Stimulated activated effector memory CD8-positive, alpha-beta T cell treated with anti-CD3 and anti-CD28 coated beads, Interleukin-12 subunit alpha, Interleukin-12 subunit beta, amount 100 ng/mL, for 72 hours (primary cell): ENCODE measurements around the gene PTGES2.
"Not testable (repeated sequence)": the region's sequence is repeated elsewhere in the genome, so short reads cannot be mapped to it uniquely, and the experiment has no call there.

Experiments
- ATAC-seq: fragments of 150-1000 bp; cut with Tn5 transposase; 2 replicates; pipeline ENCODE4 v1.10.0; 2021
- DNase-seq, 2 donors: peaks; one replicate each; pipeline ENCODE4 v3.0.0; 2021 to 2022; ENCODE audit warnings: low spot score in 2 of 2
- H3K27ac Mint-ChIP-seq: one replicate; pipeline ENCODE4 v1.8.0; 2022; ENCODE audit warnings: mild to moderate bottlenecking, mixed read lengths
- H3K36me3 Mint-ChIP-seq: one replicate; pipeline ENCODE4 v1.8.0; 2022; ENCODE audit warnings: mild to moderate bottlenecking, mixed read lengths
- H3K4me1 Mint-ChIP-seq: one replicate; pipeline ENCODE4 v1.8.0; 2022; ENCODE audit warnings: mixed read lengths
- H3K4me3 Mint-ChIP-seq: one replicate; pipeline ENCODE4 v1.8.0; 2022; ENCODE audit warnings: mild to moderate bottlenecking, mixed read lengths
- H3K9me3 Mint-ChIP-seq: one replicate; pipeline ENCODE4 v1.8.0; 2022; ENCODE audit warnings: mixed read lengths

PTGES2 gene

DNA sequence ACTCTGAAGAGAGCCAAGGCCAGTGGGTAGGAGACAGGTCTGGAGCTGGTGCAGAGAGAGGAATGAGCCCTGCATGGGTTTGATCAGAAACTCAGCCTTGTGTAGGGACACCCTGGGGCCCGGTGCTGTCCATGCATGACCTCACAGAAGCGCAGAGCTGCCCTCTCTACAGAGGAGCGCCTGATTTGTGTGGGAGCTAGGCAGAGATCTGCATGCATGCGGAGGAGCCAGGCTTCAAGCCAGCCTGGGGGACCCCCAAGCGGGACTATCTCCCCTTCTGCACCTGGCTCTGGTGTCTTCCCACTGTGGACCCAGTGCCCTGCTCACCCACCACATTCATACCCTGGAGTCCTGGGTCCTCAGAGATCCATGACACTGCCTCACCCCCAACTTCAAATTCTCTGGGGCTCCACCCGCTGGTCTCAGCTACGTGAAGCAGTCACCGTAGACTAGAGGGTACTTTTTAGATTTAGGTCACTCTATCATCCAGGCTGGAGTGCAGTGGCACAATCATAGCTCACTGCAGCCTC is 19.1 kb upstream of the PTGES2 start:
- DNase-seq (no peak), ATAC-seq (no peak)
- Mint-ChIP-seq H3K9me3 (no peaks in the 10 kb centered on the region), H3K27ac (no peak overlapping the region), H3K4me1 (peaks cover 19% of the 10 kb centered on the region), H3K36me3 (no peaks in the 10 kb centered on the region), H3K4me3 (no peak overlapping the region)

DNA sequence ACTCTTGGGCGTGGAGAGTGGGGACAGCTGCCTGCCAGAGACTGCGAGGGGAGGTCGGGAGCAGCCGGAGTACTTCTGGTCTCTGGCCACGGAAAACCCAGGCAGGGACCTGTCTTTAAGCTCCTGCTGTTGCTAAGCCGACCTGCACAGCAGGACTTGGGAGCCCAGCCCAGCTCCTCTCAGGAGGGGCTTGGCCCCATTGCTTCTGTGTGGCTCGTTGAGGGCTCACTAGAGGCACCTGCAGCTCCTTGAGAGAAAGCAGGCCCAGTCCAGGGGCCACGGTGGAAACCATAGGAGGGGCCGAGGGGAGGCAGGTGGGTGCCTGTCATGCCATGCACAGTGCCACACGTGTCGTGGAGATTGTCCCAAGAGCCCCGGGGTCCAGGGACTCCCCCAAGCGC is 18.4 kb upstream of the PTGES2 start:
- DNase-seq = no peak
- H3K36me3 Mint-ChIP-seq = no peaks in the 10 kb centered on the region
- no peaks in the 10 kb centered on the region for H3K9me3 Mint-ChIP-seq
- no peak overlapping the region for H3K27ac Mint-ChIP-seq
- no peak overlapping the region for H3K4me3 Mint-ChIP-seq
- H3K4me1 Mint-ChIP-seq = peaks cover 17% of the 10 kb centered on the region
- peak; percentile 11 for ATAC-seq

DNA sequence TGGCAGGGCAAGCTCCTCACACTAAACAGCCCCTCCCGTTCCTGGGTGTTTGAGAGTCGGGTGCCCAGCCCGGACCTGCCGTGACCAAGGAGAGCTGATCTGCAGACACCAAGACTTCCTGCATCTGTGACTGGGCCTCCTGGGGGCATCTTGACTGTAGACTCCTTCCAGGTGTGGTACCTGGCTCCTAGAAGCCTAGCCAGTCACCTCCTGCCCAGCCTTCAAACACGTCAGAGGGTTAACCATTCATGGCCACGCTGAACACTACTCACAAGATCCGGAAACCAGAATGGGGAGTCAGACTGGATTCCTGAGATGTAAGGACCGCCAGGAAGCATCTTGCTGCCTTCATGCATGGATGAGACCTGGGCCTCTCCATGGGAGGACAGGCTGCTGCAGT is 18.0 kb upstream of the PTGES2 start:
- Mint-ChIP-seq H3K27ac (no peak overlapping the region), H3K4me1 (peaks cover 13% of the 10 kb centered on the region), H3K4me3 (no peak overlapping the region), H3K36me3 (no peaks in the 10 kb centered on the region), H3K9me3 (no peaks in the 10 kb centered on the region)
- ATAC-seq (no peak), DNase-seq (no peak)

- H3K27ac Mint-ChIP-seq = no peak overlapping the region
- H3K4me3 Mint-ChIP-seq = no peak overlapping the region
- H3K36me3 Mint-ChIP-seq = no peaks in the 10 kb centered on the region
- no peaks in the 10 kb centered on the region for H3K9me3 Mint-ChIP-seq
- H3K4me1 Mint-ChIP-seq = peaks cover 6% of the 10 kb centered on the region
- ATAC-seq (no peak), DNase-seq (no peak)
These were observed 17.0 kb upstream of the PTGES2 start for GRCh38 chr9:128144239-128145181.

DNA sequence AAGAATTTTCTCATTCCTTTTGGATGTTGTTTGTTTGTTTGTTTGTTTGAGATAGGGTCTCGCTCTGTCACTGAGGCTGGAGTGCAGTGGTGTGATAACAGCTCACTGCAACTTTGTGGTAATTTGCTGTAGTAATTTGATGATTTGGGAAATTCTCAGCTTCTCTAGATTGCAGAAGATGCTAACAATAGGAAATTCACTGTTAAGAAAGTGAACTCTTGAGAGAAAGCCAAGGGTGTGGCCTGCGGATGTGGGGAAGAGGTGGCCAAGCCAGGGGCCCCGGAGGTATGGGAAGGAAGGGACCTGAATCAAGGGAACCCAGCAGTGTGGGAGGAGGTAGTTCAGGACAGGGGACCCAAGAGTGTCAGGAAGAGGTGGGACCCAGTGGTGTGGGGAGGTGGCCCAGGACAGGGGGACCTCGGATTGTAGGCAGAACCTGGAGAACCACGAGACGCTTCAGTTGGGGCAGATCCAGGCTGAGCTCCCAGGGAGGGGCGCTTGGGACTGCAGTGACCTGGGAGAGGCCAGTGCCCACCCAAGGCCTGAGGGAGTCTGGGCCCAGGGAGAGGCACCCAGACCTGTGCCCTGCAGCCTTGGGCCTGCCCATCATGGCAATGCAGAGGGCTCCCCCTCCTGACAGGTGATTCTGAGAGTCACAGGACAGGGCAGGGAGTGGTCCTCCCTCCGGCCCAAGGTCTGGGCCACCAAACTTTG is 16.2 kb upstream of the PTGES2 start:
- DNase-seq (no peak), ATAC-seq (no peak)
- H3K9me3 Mint-ChIP-seq = no peaks in the 10 kb centered on the region
- H3K4me1 Mint-ChIP-seq = peaks cover 6% of the 10 kb centered on the region
- peak overlapping the region; percentile 84 for H3K27ac Mint-ChIP-seq
- no peak overlapping the region for H3K4me3 Mint-ChIP-seq
- no peaks in the 10 kb centered on the region for H3K36me3 Mint-ChIP-seq

DNA sequence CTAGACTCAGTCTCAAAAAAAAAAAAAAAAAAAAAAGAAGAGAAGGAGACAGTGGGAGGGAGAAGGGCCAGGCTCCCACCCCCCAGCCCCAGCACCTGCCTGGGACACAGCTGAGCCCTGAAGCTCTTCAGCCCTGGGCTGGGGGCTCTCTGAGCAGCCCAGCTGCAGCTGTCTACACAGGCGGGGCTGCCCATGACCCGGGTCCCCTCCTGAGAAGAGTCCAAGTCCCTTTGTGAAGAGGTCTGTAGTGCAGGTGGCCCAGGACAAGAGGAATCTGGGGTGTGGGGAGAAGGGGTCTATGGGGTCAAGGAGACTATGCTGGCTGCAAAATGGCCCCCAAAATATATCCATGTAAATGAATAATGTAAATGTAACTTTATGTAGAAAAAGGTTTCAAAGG is 15.1 kb upstream of the PTGES2 start:
- DNase-seq (no peak), ATAC-seq (no peak)
- H3K27ac Mint-ChIP-seq = peak overlapping the region; percentile 35
- no peak overlapping the region for H3K4me3 Mint-ChIP-seq
- no peaks in the 10 kb centered on the region for H3K36me3 Mint-ChIP-seq
- H3K4me1 Mint-ChIP-seq = peaks cover 6% of the 10 kb centered on the region
- no peaks in the 10 kb centered on the region for H3K9me3 Mint-ChIP-seq

- H3K4me1 Mint-ChIP-seq = peaks cover 6% of the 10 kb centered on the region
- no peak overlapping the region for H3K4me3 Mint-ChIP-seq
- no peaks in the 10 kb centered on the region for H3K9me3 Mint-ChIP-seq
- no peaks in the 10 kb centered on the region for H3K36me3 Mint-ChIP-seq
- ATAC-seq (no peak), DNase-seq (no peak)
- H3K27ac Mint-ChIP-seq = peak overlapping the region; percentile 35
These were observed 14.5 kb upstream of the PTGES2 start for GRCh38 chr9:128142061-128142460.

GRCh38 chr9:128141604-128142003 is 14.1 kb upstream of the PTGES2 start:
- no peak for ATAC-seq
- H3K9me3 Mint-ChIP-seq = no peaks in the 10 kb centered on the region
- H3K4me3 Mint-ChIP-seq = no peak overlapping the region
- peak overlapping the region; percentile 35 for H3K27ac Mint-ChIP-seq
- H3K36me3 Mint-ChIP-seq = no peaks in the 10 kb centered on the region
- H3K4me1 Mint-ChIP-seq = peaks cover 6% of the 10 kb centered on the region
- no peak for DNase-seq

DNA sequence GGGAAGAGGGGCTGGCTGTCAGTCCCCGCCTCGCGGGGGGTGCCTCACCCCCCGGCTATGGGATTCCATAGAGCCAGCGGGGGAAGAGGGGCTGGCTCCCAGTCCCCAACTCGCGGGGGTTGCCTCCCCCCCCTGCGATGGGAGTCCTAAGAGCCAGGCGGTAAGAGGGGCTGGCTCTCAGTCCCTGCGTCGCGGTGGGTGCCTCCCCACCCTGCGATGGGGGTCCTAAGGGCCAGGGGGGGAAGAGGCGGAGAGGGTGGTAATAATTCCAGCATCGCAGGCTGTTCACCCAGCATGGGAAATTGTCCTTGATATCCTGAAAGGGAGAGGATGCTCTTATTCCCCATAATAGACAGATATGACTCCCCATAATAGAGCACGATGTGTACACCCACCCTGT is 12.1 kb upstream of the PTGES2 start:
- H3K27ac Mint-ChIP-seq = no peak overlapping the region
- ATAC-seq = no peak
- H3K36me3 Mint-ChIP-seq = no peaks in the 10 kb centered on the region
- no peak overlapping the region for H3K4me3 Mint-ChIP-seq
- H3K4me1 Mint-ChIP-seq = peaks cover 11% of the 10 kb centered on the region
- DNase-seq = no peak
- H3K9me3 Mint-ChIP-seq = no peaks in the 10 kb centered on the region

- H3K4me1 Mint-ChIP-seq = peaks cover 11% of the 10 kb centered on the region
- H3K9me3 Mint-ChIP-seq = no peaks in the 10 kb centered on the region
- no peak for ATAC-seq
- DNase-seq = no peak
- no peak overlapping the region for H3K4me3 Mint-ChIP-seq
- H3K36me3 Mint-ChIP-seq = no peaks in the 10 kb centered on the region
- H3K27ac Mint-ChIP-seq = peak overlapping the region; percentile 64
These were observed 10.5 kb upstream of the PTGES2 start for GRCh38 chr9:128138001-128138400.

DNA sequence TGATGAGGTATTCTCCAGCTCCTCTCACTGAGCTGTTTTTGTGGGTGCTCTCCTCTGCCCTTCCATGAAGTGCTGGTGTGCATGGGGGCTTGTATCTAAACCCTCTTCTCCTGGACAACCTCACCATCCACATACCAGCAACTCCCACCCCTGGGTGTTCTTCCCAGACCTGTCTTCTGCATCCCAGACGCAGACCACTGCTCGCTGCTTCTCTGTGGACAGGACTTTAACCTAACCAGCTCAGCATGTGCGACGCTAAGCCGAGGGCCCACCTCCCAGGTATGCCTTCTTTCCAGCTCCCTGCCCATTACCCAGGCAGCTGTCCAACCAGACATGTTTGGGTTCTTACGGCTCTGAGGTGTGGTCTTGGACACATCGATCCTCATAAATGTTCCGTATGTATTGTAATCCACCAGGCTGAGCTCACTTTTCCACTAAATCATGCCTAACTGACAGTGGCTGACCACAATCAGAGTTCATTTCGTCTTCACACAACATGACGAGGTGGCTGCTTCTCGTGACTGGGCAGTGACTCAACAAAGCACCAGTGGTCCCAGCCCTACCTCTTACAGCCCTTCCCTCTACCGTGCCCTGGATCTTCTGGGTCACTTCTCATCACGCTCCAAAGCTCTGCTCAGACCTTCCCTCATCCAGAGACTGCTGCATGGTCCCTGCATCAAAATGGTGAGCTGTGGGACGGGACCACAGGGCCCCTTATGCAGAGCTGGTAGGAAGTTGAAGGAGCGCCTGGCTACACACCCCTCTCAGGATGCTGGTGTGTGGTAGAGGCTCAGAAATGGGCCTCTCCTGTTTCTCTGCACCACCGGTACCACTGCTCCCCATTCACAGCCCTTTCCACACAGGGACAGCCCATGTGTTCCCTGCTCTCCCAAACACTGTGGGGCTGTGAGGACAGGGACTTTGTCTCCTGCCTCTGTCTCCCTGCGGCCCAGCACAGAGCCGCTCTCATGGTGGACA is 9.6 kb upstream of the PTGES2 start:
- Mint-ChIP-seq H3K9me3 (no peaks in the 10 kb centered on the region), H3K4me3 (no peak overlapping the region), H3K27ac (peak overlapping the region; percentile 64), H3K36me3 (no peaks in the 10 kb centered on the region), H3K4me1 (peaks cover 8% of the 10 kb centered on the region)
- ATAC-seq (peak; percentile 34), DNase-seq (no peak)

DNA sequence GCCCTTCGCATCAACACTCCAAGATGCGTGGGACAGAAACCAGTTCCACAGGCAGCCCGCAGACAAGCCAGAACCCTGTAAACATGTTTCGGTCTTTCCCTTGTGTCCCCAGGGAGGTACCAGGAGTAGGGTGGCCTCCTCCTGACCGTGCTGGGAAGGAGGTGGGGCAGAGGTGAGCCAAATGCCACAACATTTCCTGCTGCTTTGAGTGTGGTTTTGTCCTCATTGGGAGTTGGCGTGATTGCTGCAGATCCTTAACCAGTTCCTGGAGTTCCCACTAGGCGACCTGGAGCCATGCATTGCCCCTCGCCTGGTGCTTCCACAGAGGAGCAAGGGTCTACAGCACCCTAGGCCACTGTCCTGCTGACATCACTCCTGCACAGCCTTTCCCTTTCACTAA is 8.0 kb upstream of the PTGES2 start:
- H3K4me1 Mint-ChIP-seq, H3K27ac Mint-ChIP-seq, ATAC-seq, H3K36me3 Mint-ChIP-seq, DNase-seq, H3K4me3 Mint-ChIP-seq, H3K9me3 Mint-ChIP-seq: not testable (repeated sequence)

GRCh38 chr9:128132139-128132538 is 4.6 kb upstream of the PTGES2 start:
- H3K4me1 Mint-ChIP-seq = peaks cover 24% of the 10 kb centered on the region
- not testable (repeated sequence) for ATAC-seq, H3K9me3 Mint-ChIP-seq, H3K27ac Mint-ChIP-seq, H3K36me3 Mint-ChIP-seq, H3K4me3 Mint-ChIP-seq, DNase-seq

GRCh38 chr9:128131346-128131745 is 3.8 kb upstream of the PTGES2 start:
- not testable (repeated sequence) for H3K27ac Mint-ChIP-seq, DNase-seq

GRCh38 chr9:128130651-128131050 is 3.1 kb upstream of the PTGES2 start:
- H3K4me3 Mint-ChIP-seq, H3K27ac Mint-ChIP-seq, DNase-seq, ATAC-seq, H3K9me3 Mint-ChIP-seq, H3K36me3 Mint-ChIP-seq: not testable (repeated sequence)
- peaks cover 29% of the 10 kb centered on the region for H3K4me1 Mint-ChIP-seq

More at GRCh38 chr9:128131346-128131745, 3.8 kb upstream of the PTGES2 start:
- H3K4me3 Mint-ChIP-seq, ATAC-seq, H3K36me3 Mint-ChIP-seq, H3K9me3 Mint-ChIP-seq: not testable (repeated sequence)
- H3K4me1 Mint-ChIP-seq = peaks cover 26% of the 10 kb centered on the region
